ENCODE data around the gene NCOA5.

GRCh38 chr20:46089167-46089416, 670 bp downstream of the NCOA5 start:
- TF ChIP-seq ZNF274 (IDR thresholded peaks at IDR 0.05; ENCODE audit: low read depth, low read length), result no peak
- TF ChIP-seq YY1 (IDR thresholded peaks at IDR 0.05; ENCODE audit: insufficient read depth, insufficient read length), result no peak
- no peak for TF ChIP-seq SUZ12 (IDR thresholded peaks at IDR 0.05; ENCODE audit: extremely low read depth, insufficient read depth, insufficient read length)

Measured in NT2/D1 (cell line).